GM12878 (cell line): ENCODE data around the gene RET. TPM values are rescaled to one million over a fixed set of nuclear protein-coding genes. Genes with fewer than 3 reads are reported as not detected.

Source experiments
- ATF3 ChIP-seq: IDR thresholded peaks from 2 replicates; pipeline ENCODE4 v1.6.1; 2011; ENCODE audit warnings: low read depth, mild to moderate bottlenecking, low read length, moderate library complexity, borderline replicate concordance; ENCODE audit errors: extremely low read depth
- BACH1 ChIP-seq: fragments of 450-650 bp; IDR thresholded peaks from 2 replicates; pipeline ENCODE4 v1.6.1; 2017; ENCODE audit warnings: mild to moderate bottlenecking, borderline replicate concordance
- BCL3 ChIP-seq: IDR thresholded peaks from 2 replicates; pipeline ENCODE4 v1.6.1; 2011; ENCODE audit warnings: borderline replicate concordance, low read depth, mild to moderate bottlenecking, moderate library complexity, low read length; ENCODE audit not compliant: insufficient read depth, poor library complexity, severe bottlenecking
- BRCA1 ChIP-seq: IDR thresholded peaks from 2 replicates; pipeline ENCODE4 v1.6.1; 2011; ENCODE audit warnings: low read depth, low read length, improper control_type of control experiment
- CHD1 ChIP-seq: IDR thresholded peaks from 2 replicates; pipeline ENCODE4 v1.6.1; 2012; ENCODE audit warnings: low read depth, low read length, improper control_type of control experiment
- ESRRA ChIP-seq: IDR thresholded peaks from 2 replicates; pipeline ENCODE4 v1.6.1; 2012; ENCODE audit warnings: mild to moderate bottlenecking, low read length, improper control_type of control experiment
- IKZF1 ChIP-seq: fragments of 450-650 bp; conservative IDR thresholded peaks from 2 replicates; pipeline ENCODE4 v1.6.1; 2017; ENCODE audit warnings: antibody characterized with exemption, mild to moderate bottlenecking
- IRF4 ChIP-seq: IDR thresholded peaks from 2 replicates; pipeline ENCODE4 v1.6.1; 2011; ENCODE audit warnings: low read depth, low read length
- NR2C2 ChIP-seq: IDR thresholded peaks from 2 replicates; pipeline ENCODE4 v1.6.1; 2011; ENCODE audit warnings: borderline replicate concordance, low read depth; ENCODE audit not compliant: control insufficient read depth, insufficient read length
- RB1 ChIP-seq: fragments of 450-650 bp; formaldehyde crosslinking; IDR thresholded peaks from 2 replicates; pipeline ENCODE4 v1.6.1; 2017; ENCODE audit warnings: mild to moderate bottlenecking, borderline replicate concordance
- SUPT20H ChIP-seq: IDR thresholded peaks from 2 replicates; pipeline ENCODE4 v1.6.1; 2011; ENCODE audit warnings: low read depth, mild to moderate bottlenecking, low read length, moderate library complexity, borderline replicate concordance; ENCODE audit not compliant: control insufficient read depth
- TAF1 ChIP-seq: IDR thresholded peaks from 2 replicates; pipeline ENCODE4 v1.6.1; 2011; ENCODE audit warnings: mild to moderate bottlenecking, low read depth, low read length, borderline replicate concordance
- YBX1 ChIP-seq: fragments of 450-650 bp; IDR thresholded peaks from 2 replicates; pipeline ENCODE4 v1.6.1; 2016; ENCODE audit warnings: antibody characterized with exemption
- ZNF274 ChIP-seq: IDR thresholded peaks from one replicate; pipeline ENCODE4 v1.8.0; 2011; ENCODE audit not compliant: insufficient read length, insufficient read depth
- polyA plus RNA-seq, 11 experiments: library from polyadenylated mRNA; depleted of rRNA in 4 of 11; unstranded in 6 of 11; stranded (reverse) in 5 of 11; fragments of >200 nt; fragmentation: Nextera tagmentation in 4 of 11; fragmentation: Illumina TruSeq in 1 of 11; extraction: Ambion mirVana in 4 of 11; extraction: Trizol in 1 of 11; gene quantifications; 1 replicate in 1 of 11; 2 replicates in 10 of 11; pipeline versions ENCODE4 v1.2.1 to v1.2.3, GENCODE V29; 2011 to 2016; ENCODE audit warnings: inconsistent platforms in 2 of 11, missing spikeins in 2 of 11, low read depth in 1 of 11
- total RNA-seq, 4 experiments: library from RNA; depleted of rRNA in 3 of 4; stranded (reverse); fragments of >200 nt in 3 of 4; fragmentation: Illumina TruSeq in 1 of 4; extraction: Trizol in 1 of 4; gene quantifications; 2 replicates each; pipeline versions ENCODE4 v1.2.1 to v1.2.3, GENCODE V29; 2013 to 2021
- TF ChIP-seq, protein P1 (sequence below): fragments of 450-650 bp; formaldehyde crosslinking; IDR thresholded peaks from 2 replicates; pipeline ENCODE4 v1.5.0; 2022; ENCODE audit warnings: mild to moderate bottlenecking, missing genetic modification characterization
- TF ChIP-seq, protein P2 (sequence below): IDR thresholded peaks from 2 replicates; pipeline ENCODE4 v1.6.1; 2012; ENCODE audit warnings: low read depth, low read length, improper control_type of control experiment
- TF ChIP-seq, protein P3 (sequence below): IDR thresholded peaks from 2 replicates; pipeline ENCODE4 v1.6.1; 2012; ENCODE audit warnings: mild to moderate bottlenecking, low read depth, low read length
- TF ChIP-seq, protein P4 (sequence below), 3 experiments: IDR thresholded peaks in 2 of 3; conservative IDR thresholded peaks in 1 of 3; 2 replicates each; pipeline ENCODE4 v1.5.1; 2011; ENCODE audit warnings: low read depth in 3 of 3, low read length in 3 of 3, mild to moderate bottlenecking in 3 of 3, control low read depth in 2 of 3, moderate library complexity in 2 of 3, inconsistent platforms in 1 of 3, mixed read lengths in 1 of 3; ENCODE audit not compliant: control insufficient read depth in 2 of 3, insufficient read depth in 1 of 3; ENCODE audit errors: extremely low read depth in 1 of 3

The RET gene
- total and polyA plus RNA-seq, 10 of the 15 experiments (the other 5 are each of a cell fraction or from before 2014, with no cell fraction given): not detected

GRCh38 chr10:43138021-43138756, 61.3 kb downstream of the RET start, which contains the start of gene CSGALNACT2 (continued):
- TF ChIP-seq, protein P1, sequence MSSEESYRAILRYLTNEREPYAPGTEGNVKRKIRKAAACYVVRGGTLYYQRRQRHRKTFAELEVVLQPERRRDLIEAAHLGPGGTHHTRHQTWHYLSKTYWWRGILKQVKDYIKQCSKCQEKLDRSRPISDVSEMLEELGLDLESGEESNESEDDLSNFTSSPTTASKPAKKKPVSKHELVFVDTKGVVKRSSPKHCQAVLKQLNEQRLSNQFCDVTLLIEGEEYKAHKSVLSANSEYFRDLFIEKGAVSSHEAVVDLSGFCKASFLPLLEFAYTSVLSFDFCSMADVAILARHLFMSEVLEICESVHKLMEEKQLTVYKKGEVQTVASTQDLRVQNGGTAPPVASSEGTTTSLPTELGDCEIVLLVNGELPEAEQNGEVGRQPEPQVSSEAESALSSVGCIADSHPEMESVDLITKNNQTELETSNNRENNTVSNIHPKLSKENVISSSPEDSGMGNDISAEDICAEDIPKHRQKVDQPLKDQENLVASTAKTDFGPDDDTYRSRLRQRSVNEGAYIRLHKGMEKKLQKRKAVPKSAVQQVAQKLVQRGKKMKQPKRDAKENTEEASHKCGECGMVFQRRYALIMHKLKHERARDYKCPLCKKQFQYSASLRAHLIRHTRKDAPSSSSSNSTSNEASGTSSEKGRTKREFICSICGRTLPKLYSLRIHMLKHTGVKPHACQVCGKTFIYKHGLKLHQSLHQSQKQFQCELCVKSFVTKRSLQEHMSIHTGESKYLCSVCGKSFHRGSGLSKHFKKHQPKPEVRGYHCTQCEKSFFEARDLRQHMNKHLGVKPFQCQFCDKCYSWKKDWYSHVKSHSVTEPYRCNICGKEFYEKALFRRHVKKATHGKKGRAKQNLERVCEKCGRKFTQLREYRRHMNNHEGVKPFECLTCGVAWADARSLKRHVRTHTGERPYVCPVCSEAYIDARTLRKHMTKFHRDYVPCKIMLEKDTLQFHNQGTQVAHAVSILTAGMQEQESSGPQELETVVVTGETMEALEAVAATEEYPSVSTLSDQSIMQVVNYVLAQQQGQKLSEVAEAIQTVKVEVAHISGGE (CRISPR knock-in tag): no peak
- TF ChIP-seq BCL3: peak; percentile 26
- TF ChIP-seq BACH1: peak; percentile 77
- no peak for TF ChIP-seq ZNF274
- TF ChIP-seq ESRRA: no peak
- TF ChIP-seq, protein P2, sequence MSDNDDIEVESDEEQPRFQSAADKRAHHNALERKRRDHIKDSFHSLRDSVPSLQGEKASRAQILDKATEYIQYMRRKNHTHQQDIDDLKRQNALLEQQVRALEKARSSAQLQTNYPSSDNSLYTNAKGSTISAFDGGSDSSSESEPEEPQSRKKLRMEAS: no peak
- no peak for TF ChIP-seq BRCA1
- TF ChIP-seq, protein P3, sequence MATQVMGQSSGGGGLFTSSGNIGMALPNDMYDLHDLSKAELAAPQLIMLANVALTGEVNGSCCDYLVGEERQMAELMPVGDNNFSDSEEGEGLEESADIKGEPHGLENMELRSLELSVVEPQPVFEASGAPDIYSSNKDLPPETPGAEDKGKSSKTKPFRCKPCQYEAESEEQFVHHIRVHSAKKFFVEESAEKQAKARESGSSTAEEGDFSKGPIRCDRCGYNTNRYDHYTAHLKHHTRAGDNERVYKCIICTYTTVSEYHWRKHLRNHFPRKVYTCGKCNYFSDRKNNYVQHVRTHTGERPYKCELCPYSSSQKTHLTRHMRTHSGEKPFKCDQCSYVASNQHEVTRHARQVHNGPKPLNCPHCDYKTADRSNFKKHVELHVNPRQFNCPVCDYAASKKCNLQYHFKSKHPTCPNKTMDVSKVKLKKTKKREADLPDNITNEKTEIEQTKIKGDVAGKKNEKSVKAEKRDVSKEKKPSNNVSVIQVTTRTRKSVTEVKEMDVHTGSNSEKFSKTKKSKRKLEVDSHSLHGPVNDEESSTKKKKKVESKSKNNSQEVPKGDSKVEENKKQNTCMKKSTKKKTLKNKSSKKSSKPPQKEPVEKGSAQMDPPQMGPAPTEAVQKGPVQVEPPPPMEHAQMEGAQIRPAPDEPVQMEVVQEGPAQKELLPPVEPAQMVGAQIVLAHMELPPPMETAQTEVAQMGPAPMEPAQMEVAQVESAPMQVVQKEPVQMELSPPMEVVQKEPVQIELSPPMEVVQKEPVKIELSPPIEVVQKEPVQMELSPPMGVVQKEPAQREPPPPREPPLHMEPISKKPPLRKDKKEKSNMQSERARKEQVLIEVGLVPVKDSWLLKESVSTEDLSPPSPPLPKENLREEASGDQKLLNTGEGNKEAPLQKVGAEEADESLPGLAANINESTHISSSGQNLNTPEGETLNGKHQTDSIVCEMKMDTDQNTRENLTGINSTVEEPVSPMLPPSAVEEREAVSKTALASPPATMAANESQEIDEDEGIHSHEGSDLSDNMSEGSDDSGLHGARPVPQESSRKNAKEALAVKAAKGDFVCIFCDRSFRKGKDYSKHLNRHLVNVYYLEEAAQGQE: no peak; the same call in 1 of the 2 replicates
- 0 out of 2 replicates have a peak, but pooled peaks have one; percentile 6 for TF ChIP-seq IRF4
- TF ChIP-seq ATF3: no peak
- TF ChIP-seq, protein P4, sequence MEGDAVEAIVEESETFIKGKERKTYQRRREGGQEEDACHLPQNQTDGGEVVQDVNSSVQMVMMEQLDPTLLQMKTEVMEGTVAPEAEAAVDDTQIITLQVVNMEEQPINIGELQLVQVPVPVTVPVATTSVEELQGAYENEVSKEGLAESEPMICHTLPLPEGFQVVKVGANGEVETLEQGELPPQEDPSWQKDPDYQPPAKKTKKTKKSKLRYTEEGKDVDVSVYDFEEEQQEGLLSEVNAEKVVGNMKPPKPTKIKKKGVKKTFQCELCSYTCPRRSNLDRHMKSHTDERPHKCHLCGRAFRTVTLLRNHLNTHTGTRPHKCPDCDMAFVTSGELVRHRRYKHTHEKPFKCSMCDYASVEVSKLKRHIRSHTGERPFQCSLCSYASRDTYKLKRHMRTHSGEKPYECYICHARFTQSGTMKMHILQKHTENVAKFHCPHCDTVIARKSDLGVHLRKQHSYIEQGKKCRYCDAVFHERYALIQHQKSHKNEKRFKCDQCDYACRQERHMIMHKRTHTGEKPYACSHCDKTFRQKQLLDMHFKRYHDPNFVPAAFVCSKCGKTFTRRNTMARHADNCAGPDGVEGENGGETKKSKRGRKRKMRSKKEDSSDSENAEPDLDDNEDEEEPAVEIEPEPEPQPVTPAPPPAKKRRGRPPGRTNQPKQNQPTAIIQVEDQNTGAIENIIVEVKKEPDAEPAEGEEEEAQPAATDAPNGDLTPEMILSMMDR (IDR thresholded peaks at IDR 0.05 in 2 of 3, conservative IDR thresholded peaks at IDR 0.05 in 1 of 3; ENCODE audit: control insufficient read depth in 2 of 3, extremely low read depth in 1 of 3, insufficient read depth in 1 of 3, low read depth in 3 of 3, low read length in 3 of 3): no peak
- TF ChIP-seq IKZF1: peak; percentile 86
- no peak for TF ChIP-seq CHD1
- TF ChIP-seq TAF1: peak; percentile 78
- no peak for TF ChIP-seq RB1
- no peak for TF ChIP-seq YBX1
- TF ChIP-seq SUPT20H: no peak
- no peak for TF ChIP-seq NR2C2
